T-helper 2 cell (primary cell): ENCODE results near the gene GABARAPL2.
A peak's percentile ranks its signal among the peaks of the same experiment; 100 is the strongest.

ENCODE experiments used
- DNase-seq, 5 experiments: peaks; one replicate each; pipeline versions ENCODE4 v3.0.0 to v3.0.0-alpha.2; 2012 to 2022

Gene GABARAPL2

DNA sequence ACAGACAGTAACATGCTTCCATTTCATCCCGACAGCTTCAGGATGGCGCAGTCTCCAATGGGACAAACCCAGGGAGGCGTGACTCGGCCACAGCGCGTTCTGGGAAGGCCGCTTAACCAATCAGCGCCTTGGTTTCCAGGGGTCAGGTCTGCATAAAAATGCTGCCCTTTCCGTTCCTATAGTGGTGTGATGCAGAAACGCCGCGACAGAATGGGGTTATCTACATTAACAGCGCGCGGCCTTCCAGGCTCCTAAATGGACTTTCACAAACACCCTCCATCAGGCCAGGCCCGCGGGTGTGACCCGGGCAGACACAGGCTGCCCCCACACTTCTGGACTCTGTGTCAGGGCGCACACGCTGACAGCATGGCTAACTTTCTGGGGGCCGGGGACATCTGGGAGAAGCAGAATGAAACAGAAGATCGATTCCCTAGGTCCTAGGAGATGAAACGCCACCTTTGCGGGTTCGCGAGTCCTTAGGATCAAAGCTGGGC is 10.9 kb upstream of the GABARAPL2 start:
- no peak for DNase-seq

DNA sequence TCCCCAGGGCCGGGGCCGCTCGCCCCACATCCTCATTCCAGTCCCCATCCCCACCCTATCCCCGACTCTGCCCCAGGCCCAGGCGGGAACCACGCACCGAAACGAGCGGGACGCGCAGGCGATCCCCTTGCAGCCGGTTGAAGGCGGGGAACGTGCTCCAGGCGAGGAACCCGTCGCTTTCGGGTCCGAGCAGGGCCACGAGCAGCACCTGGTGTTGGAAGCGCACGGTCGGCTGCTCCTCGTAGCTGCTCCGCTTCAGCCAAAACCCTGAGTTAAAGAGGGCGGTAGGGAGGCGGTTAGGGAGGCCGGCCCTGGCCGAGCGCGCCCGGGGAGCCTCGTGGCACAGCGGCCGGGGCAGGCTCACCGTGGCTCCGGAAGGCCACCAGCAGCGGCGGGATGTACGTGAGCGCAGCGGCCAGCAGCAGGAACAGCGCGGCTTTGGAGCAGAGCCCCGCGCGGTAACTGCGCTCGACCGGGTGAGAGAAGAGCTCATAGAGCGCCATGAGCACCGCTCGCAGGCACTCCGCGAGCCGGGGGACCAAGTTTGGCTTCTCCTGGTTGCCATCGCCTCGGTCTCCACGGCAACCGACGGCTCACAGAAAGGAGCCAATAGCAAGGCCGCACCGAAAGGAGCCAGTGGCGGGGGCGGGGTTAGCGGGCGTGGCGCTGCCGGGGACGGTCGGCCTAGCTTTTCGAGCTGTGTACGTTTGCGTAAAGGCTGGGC is 10.3 kb upstream of the GABARAPL2 start, which contains the start of gene TMEM231:
Gene TMEM231, minus strand, starts transcription at position 546 of the 724 bp plus-strand sequence. Its CDS starts 43 bp downstream, at position 503.
- peak; percentile 90 to 98 (median 96) for DNase-seq

- DNase-seq, result no peak
Measured at GRCh38 chr16:75556431-75556950, 9.7 kb upstream of the GABARAPL2 start.

- no peak for DNase-seq
Measured at GRCh38 chr16:75558846-75559401, 7.3 kb upstream of the GABARAPL2 start.

- DNase-seq, result no peak
Measured at GRCh38 chr16:75559564-75560372, 6.4 kb upstream of the GABARAPL2 start.

DNA sequence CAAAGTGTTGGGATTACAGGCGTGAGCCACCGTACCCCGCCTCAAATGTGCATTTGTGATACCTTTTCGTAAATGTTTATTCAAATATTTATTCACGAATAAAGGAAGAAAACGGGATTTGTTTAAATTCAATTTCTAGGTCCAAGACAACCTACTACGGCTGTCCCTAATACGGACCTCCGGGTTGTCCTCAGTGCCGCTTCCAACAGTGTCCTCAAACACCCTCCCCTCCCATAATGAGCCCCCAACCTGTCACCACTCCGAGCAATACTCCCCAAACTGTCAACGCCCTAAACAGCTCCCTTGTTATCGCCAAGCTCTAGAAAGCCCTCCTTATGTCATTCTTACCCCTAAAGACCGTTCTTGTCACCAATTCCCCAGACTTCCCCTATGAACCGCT is 539 bp upstream of the GABARAPL2 start:
- DNase-seq, result no peak

- peak in 4 of 5 experiments; percentile 3 to 39 (median 14) for DNase-seq
Measured at GRCh38 chr16:75566758-75567255, 628 bp downstream of the GABARAPL2 start.

DNA sequence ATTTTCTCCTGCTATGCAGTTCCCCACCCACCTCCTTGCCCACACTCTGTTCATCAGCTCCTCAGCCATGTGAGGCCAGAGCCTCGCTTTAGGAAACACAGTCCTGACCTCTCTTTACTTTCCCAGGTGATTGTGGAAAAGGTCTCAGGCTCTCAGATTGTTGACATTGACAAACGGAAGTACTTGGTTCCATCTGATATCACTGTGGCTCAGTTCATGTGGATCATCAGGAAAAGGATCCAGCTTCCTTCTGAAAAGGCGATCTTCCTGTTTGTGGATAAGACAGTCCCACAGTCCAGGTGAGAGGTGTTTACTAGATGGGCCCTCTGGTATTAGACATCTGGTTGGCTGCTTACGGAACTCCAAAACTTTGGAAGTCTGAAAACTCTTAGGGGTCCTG is 1.7 kb downstream of the GABARAPL2 start:
- DNase-seq, result no peak

- no peak for DNase-seq
Measured at GRCh38 chr16:75570396-75571065, 4.4 kb downstream of the GABARAPL2 start.

- DNase-seq, result no peak
Measured at GRCh38 chr16:75572864-75573542, 6.8 kb downstream of the GABARAPL2 start.

DNA sequence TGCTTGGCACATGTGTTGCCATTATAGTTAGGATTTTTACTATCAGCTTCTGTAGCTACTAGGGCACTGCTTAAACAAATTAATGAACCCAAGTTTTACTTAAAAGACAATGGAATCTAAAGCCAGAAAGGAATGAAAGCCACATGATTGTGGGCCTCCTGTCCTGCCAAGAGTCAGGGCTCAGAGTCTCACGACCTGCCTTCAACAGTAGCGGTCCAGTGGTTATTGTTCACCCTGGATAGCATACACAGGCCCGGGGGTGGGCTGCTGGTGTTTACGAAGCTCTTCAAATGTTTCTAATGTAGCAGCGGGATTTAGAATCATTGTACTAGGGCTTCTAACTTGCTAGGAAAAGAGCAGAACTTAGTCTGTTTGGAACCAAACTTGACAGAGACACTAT is 7.8 kb downstream of the GABARAPL2 start:
- DNase-seq, result no peak

- no peak for DNase-seq
Measured at GRCh38 chr16:75575958-75576357, 9.8 kb downstream of the GABARAPL2 start.

DNA sequence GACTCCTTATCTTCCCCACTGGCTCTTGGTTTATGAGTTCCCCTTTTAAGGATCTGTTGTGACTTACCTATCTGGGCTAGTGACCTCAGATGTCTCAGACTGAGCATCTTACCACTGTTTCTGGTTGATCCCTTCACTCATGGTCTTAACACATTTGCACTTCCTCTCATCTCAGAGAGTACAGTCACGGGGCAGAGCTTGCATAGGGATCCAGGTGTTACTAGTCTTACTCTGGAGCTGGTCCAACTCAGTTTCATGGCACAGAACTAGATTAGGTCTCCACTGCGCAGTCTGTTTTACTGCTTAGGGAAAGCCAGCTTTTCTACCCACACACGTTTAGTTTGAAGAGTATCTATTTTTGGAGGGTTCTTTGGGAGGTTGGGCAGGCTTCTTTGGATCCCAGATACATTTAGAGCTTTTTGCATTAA is 10.2 kb downstream of the GABARAPL2 start:
- no peak for DNase-seq

GRCh38 chr16:75578212-75578611 is 12.0 kb downstream of the GABARAPL2 start:
- DNase-seq, result no peak

DNA sequence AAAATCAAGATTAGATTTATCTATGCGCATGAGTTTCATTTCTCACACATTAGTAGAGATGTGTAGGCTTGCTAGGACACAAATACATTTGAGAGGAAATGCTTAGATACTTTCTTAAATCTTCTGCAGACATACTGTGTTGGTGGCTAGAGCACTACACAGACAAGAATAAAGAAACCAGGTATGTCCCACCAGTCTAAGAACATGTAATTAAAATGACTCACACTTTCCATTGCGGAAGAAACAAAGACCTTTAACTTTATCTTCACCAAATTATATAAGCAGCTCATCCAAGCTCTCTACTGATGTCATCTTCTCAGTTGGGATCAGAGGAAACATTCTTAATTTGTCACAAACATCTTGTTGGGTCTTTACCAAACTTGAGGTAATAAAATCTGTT is 12.5 kb downstream of the GABARAPL2 start:
- no peak for DNase-seq

DNA sequence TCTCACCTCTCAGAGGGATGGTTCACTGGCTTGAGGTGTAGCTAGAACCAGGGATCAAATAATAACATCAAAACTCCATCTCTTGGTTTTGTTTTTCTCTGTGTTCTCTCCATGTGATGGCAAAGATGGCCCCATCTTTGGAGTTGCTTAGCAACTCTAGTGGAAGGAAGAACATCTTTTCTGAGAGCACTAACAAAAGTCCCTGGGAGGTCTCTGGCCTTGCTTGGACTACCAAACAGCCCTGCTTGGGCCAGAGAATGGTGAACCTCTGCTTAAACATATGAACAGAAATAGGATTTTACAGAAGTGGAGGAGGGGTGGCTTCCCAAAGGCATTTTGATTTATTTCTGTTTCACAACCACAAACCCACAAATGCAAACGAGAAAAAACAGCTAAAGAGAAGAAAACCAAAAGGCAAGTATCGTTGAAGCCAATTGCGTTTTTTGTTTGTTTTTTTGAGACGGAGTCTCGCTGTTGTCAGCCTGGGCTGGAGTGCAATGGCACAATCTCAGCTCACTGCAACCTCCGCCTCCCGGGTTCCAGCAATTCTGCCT is 13.2 kb downstream of the GABARAPL2 start:
- no peak for DNase-seq

- DNase-seq, result no peak
Measured at GRCh38 chr16:75584108-75584507, 17.9 kb downstream of the GABARAPL2 start.

- DNase-seq, result no peak
Measured at GRCh38 chr16:75588716-75589115, 22.5 kb downstream of the GABARAPL2 start.

DNA sequence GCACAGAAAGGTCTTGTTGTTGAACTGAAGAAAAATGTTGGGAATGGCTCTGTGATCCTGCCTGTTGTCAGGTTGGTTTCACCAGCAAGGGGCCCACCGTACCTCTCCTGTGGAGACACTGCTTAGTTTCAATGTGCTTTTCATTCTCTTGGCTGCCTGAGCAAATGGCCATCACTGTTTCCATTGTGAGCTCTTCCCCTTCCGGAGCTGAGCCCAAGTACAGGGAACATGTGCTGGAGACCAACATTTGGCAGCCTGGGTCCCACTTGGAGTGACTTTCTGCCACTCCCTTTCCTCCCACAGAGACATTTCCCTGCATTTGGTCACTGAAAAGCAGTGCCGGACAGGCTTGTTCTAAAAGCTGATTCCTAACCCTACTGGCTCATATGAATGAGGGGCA is 23.1 kb downstream of the GABARAPL2 start:
- no peak for DNase-seq

DNA sequence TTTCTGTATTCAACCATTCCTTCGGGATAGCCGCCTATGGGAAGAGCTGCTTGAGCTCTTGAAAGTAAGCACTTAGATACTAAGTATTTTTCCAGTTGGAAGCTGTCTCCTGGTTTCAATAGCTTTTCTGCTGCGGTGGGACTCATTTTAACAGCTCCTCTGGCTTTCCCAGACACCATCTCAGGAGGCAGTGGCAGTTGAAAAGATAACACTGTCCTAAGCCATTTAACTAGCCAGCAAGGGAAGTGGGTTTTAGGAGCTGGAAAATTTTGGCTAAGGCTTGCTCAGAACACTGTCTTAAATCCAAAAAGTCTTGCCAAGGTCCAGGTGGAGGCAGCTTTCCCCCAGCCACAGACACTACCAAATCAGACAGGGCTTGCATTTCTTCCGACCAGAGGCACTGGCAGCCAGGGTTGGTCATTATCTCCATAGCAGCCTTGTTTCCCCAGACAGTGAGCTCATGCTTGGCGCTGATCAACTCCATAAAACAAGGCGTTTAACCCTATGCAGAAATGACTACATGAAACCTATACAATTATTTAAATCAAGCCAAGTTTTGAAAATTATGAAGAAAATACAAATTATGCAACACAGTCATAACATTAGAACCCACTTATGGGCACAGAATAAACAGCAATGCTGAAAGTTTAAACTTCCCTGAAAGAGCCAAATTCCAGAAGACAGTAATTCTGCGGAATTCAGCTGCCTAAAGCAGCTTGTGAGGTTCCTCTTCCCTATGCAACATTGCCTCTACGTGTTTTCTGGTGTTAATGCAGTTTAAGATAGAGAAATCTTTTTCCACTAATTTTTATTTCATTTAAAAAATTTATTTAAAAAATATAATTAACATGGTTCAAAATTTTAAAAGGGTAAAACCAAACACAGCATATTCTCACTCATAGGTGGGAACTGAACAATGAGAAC is 25.0 kb downstream of the GABARAPL2 start:
- no peak for DNase-seq
